ENCODE measurements around the gene FTCDNL1. TPM values are rescaled to one million over a fixed set of nuclear protein-coding genes. Genes with fewer than 3 reads are reported as not detected.

Gene FTCDNL1
- total RNA-seq, 1 experiment from 2014 or later = 2.0 TPM

DNA sequence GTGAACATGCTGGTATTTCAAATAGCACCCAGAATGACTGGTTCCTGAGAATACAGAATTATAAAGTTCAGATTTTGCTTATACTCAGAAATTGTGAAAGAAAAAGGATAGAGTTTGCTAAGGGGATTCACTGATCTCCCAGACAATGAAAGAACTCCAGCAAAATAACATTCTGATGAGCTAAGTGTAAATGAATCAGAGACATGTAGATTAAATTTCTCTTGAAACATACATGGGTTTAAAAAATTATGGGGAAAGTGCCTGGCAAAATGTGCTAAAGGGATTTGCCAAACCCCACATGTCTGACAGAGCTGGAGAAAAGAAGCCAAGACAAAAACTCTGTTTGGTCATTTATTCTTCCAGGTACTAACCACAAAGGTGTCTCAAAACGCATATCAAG, 116.3 kb downstream of the FTCDNL1 start:
- H3K4me1 Mint-ChIP-seq = peaks cover 6 to 10% of the 10 kb centered on the region in 2 experiments
- H4K91ac ChIP-seq (ENCODE audit: insufficient read length, low read depth, low read length) = no peak overlapping the region
- H3K79me2 ChIP-seq (ENCODE audit: insufficient read depth, low read length) = no peaks in the 10 kb centered on the region
- H2AK5ac ChIP-seq (ENCODE audit: insufficient read length, low read length) = no peak overlapping the region
- H2BK120ac ChIP-seq (ENCODE audit: low read depth, low read length, poor library complexity, severe bottlenecking) = no peak overlapping the region
- H2BK20ac ChIP-seq (ENCODE audit: low read depth, low read length, poor library complexity, severe bottlenecking) = no peak overlapping the region
- H3K14ac ChIP-seq (ENCODE audit: insufficient read depth, low read length) = no peak overlapping the region
- H4K8ac ChIP-seq (replicated peaks; ENCODE audit: insufficient read length, low read depth, low read length) = no peak overlapping the region
- no CpG with 5 or more reads among the region's 1 CpG for WGBS (ENCODE audit: extremely low coverage, insufficient read length, low lambda C conversion rate)
- H3K9ac ChIP-seq (ENCODE audit: extremely low read depth, insufficient read length, low read length) = no peak overlapping the region
- H2BK15ac ChIP-seq (ENCODE audit: low read depth, low read length) = no peak overlapping the region
- H2BK5ac ChIP-seq (ENCODE audit: insufficient read length, low read length) = no peak overlapping the region
- no peak for DNase-seq
- H3K4me2 ChIP-seq (ENCODE audit: insufficient read depth, insufficient read length, low read length) = no peak overlapping the region
- H3K27ac Mint-ChIP-seq = no peak overlapping the region
- no peak overlapping the region for H3K27ac ChIP-seq (ENCODE audit: insufficient read length, low read depth, low read length)
- H3K23me2 ChIP-seq (ENCODE audit: insufficient read length, low read depth, low read length, poor library complexity, severe bottlenecking) = no peaks in the 10 kb centered on the region
- H3K4me3 Mint-ChIP-seq = no peak overlapping the region
- TF ChIP-seq, protein P1, sequence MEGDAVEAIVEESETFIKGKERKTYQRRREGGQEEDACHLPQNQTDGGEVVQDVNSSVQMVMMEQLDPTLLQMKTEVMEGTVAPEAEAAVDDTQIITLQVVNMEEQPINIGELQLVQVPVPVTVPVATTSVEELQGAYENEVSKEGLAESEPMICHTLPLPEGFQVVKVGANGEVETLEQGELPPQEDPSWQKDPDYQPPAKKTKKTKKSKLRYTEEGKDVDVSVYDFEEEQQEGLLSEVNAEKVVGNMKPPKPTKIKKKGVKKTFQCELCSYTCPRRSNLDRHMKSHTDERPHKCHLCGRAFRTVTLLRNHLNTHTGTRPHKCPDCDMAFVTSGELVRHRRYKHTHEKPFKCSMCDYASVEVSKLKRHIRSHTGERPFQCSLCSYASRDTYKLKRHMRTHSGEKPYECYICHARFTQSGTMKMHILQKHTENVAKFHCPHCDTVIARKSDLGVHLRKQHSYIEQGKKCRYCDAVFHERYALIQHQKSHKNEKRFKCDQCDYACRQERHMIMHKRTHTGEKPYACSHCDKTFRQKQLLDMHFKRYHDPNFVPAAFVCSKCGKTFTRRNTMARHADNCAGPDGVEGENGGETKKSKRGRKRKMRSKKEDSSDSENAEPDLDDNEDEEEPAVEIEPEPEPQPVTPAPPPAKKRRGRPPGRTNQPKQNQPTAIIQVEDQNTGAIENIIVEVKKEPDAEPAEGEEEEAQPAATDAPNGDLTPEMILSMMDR (conservative IDR thresholded peaks at IDR 0.05) = no peak
- H3K79me1 ChIP-seq (ENCODE audit: insufficient read depth, low read depth, low read length, poor library complexity, severe bottlenecking) = no peaks in the 10 kb centered on the region
- H2BK12ac ChIP-seq (ENCODE audit: insufficient read length, low read depth, low read length) = no peak overlapping the region
- no peak overlapping the region for H3K23ac ChIP-seq (ENCODE audit: insufficient read length, low read depth, low read length)
- H3T11ph ChIP-seq (ENCODE audit: low read length) = no peak overlapping the region
- 0 out of 2 replicates have a peak, but pooled peaks cover under 1% of the 10 kb centered on the region for H3K4me1 ChIP-seq (ENCODE audit: insufficient read depth, low read length)
- no peak overlapping the region for H2AFZ ChIP-seq (ENCODE audit: low read length)
- H4K20me1 ChIP-seq (ENCODE audit: control insufficient read depth, insufficient read depth, insufficient read length) = no peaks in the 10 kb centered on the region
- no peak overlapping the region for H3K56ac ChIP-seq (ENCODE audit: insufficient read length, low read depth, low read length)
- H3K36me3 Mint-ChIP-seq (ENCODE audit: insufficient read depth in 1 of 3, low read depth in 3 of 3) = no peaks in the 10 kb centered on the region
- H3K9me3 Mint-ChIP-seq = no peaks in the 10 kb centered on the region; a peak in 1 of 5 replicates
- H3K27me3 ChIP-seq (ENCODE audit: insufficient read depth, low read length) = no peaks in the 10 kb centered on the region
- H3K4ac ChIP-seq (ENCODE audit: low read depth, low read length) = no peak overlapping the region
- no peaks in the 10 kb centered on the region for H3K9me3 ChIP-seq (ENCODE audit: control insufficient read depth, low read depth, low read length)
- H4K5ac ChIP-seq (ENCODE audit: insufficient read length, low read depth, low read length) = no peak overlapping the region
- H3K18ac ChIP-seq (ENCODE audit: insufficient read length, low read depth, low read length) = no peak overlapping the region
- peaks cover 2% of the 10 kb centered on the region for H3K27me3 Mint-ChIP-seq (ENCODE audit: low read depth)

Measured in H9 (cell line).